Measurements from ENCODE around the gene SDHAF2. TPM values are rescaled to one million over a fixed set of nuclear protein-coding genes. Genes with fewer than 3 reads are reported as not detected.

Gene SDHAF2
- total RNA-seq, 6 donors from 2014 or later, result 20.9 to 63.9 (median 34.6) TPM

DNA sequence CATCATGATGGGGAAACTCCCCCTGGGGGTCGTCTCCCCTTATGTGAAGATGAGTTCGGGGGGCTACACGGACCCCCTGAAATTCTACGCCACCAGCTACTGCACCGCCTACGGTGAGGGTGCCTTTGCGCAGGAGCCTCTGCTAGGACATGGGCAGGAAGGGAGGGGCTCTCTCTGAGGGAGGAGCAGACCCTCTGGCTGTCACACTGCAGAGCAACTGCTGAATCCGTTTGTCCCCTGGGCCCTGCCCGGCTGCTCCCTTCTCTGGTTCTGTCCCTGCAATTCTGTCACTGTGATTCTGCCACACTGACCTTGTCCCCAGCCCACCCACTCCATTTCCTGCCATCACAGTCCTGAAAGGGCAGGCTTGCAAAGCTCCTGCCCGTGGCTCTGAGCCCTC, 51.9 kb downstream of the SDHAF2 start:
- 53 to 54% methylated on average over 2 to 10 of the region's 10 CpGs for WGBS, 2 donors
- TF ChIP-seq EP300 (IDR thresholded peaks at IDR 0.05) (no peak), POLR2AphosphoS5 (IDR thresholded peaks at IDR 0.05) (no peak)
- TF ChIP-seq, protein P1, sequence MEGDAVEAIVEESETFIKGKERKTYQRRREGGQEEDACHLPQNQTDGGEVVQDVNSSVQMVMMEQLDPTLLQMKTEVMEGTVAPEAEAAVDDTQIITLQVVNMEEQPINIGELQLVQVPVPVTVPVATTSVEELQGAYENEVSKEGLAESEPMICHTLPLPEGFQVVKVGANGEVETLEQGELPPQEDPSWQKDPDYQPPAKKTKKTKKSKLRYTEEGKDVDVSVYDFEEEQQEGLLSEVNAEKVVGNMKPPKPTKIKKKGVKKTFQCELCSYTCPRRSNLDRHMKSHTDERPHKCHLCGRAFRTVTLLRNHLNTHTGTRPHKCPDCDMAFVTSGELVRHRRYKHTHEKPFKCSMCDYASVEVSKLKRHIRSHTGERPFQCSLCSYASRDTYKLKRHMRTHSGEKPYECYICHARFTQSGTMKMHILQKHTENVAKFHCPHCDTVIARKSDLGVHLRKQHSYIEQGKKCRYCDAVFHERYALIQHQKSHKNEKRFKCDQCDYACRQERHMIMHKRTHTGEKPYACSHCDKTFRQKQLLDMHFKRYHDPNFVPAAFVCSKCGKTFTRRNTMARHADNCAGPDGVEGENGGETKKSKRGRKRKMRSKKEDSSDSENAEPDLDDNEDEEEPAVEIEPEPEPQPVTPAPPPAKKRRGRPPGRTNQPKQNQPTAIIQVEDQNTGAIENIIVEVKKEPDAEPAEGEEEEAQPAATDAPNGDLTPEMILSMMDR (IDR thresholded peaks at IDR 0.05), result no peak
- Histone ChIP-seq H3K36me3 (no peaks in the 10 kb centered on the region), H3K9me3 (no peaks in the 10 kb centered on the region), H3K4me3 (no peak overlapping the region), H3K27ac (no peak overlapping the region), H3K27me3 (peaks cover 0 to 6% (median 0%) of the 10 kb centered on the region in 4 donors), H3K4me1 (peaks cover 0 to 21% (median 4%) of the 10 kb centered on the region in 4 donors)
- no peak for DNase-seq
- no peak for ATAC-seq (ENCODE audit: low FRiP score in 2 of 2)

DNA sequence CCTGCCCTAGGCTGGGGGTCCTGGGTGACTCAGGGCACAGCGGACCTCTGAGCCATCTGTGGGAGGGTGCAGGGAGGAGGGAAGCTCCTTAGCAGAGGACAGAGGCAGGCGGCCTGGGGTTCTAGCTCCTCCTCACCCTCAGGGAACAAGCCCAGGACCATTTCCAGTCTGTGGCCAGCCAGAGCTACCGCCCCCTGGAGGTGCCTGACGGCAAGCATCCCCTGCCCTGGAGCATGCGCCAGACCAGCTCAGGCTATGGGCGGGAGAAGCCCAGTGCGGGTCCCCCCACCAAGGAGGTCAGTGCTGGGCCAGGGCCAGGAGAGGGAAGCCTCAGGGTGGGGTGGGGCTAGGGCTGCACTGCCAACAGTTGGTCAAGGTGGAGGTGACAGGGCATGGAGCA, 52.6 kb downstream of the SDHAF2 start:
- Histone ChIP-seq H3K4me3 (no peak overlapping the region), H3K27ac (no peak overlapping the region), H3K4me1 (peaks cover 0 to 20% (median 2%) of the 10 kb centered on the region in 4 donors), H3K27me3 (peaks cover 0 to 6% (median 0%) of the 10 kb centered on the region in 4 donors), H3K36me3 (no peaks in the 10 kb centered on the region), H3K9me3 (no peaks in the 10 kb centered on the region)
- 28 to 33% methylated on average over 1 to 7 of the region's 7 CpGs for WGBS, 2 donors
- TF ChIP-seq, protein P1 (IDR thresholded peaks at IDR 0.05), result peak in 4 of 6 experiments; percentile 17 to 41 (median 34)
- TF ChIP-seq POLR2A (IDR thresholded peaks at IDR 0.05), result no peak
- TF ChIP-seq EP300 (IDR thresholded peaks at IDR 0.05), result no peak
- peak in 1 of 2 donors; percentile 9 for ATAC-seq (ENCODE audit: low FRiP score in 2 of 2)
- DNase-seq, result peak in 1 of 2 donors; percentile 62

DNA sequence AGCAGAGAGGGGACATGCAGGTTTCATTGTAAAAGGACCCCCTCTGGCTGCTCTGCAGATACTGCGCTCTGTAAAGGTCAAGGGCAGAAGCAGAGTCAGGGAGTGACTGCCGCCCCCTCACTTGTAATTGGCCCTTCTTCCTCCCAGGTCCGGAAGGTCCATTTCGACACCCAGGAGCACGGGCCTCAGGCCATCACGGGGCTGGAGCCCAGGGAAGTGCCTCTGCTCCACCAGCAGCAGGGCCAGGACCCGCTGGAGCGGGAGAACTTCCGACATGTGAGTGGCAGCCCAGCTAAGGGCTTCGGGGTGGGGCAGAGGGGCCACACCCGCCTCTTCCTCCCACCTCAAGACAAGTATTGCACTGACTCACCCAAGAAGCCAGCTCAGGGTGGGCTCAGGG, 54.6 kb downstream of the SDHAF2 start:
- no peak for ATAC-seq (ENCODE audit: low FRiP score in 2 of 2)
- no peak overlapping the region for H3K27ac ChIP-seq
- peaks cover 0 to 16% (median 8%) of the 10 kb centered on the region in 4 donors for H3K4me1 ChIP-seq
- H3K9me3 ChIP-seq, result no peaks in the 10 kb centered on the region
- H3K36me3 ChIP-seq, result no peaks in the 10 kb centered on the region
- TF ChIP-seq EP300 (IDR thresholded peaks at IDR 0.05) (no peak), POLR2AphosphoS5 (IDR thresholded peaks at IDR 0.05) (no peak), POLR2A (IDR thresholded peaks at IDR 0.05) (no peak)
- TF ChIP-seq, protein P1 (IDR thresholded peaks at IDR 0.05), result no peak
- peak in 1 of 2 donors; percentile 59 for DNase-seq
- 85 to 91% methylated on average over 9 to 10 of the region's 11 CpGs for whole genome bisulfite sequencing, 2 donors
- H3K27me3 ChIP-seq, result peaks cover 0 to 6% (median 0%) of the 10 kb centered on the region in 4 donors
- no peak overlapping the region for H3K4me3 ChIP-seq

DNA sequence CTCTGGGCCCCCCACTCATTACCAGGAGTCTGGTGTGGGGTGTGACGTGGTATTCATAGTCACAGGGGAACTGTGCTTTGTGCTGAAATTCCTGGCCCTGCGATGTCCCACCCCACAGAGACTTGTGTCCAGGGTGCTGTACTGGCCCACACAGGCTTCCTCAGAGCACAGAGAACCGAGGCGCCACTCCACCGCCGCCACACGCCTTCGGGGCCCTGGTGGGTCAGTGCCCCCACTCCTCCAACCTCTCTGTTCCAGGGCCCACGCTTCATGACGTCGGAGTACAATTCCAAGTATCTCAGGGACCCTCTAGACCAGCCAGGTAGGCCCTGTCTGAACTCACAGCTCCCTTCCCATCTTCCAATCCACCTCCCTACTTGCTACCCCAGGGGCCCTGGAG, 55.2 kb downstream of the SDHAF2 start:
- Histone ChIP-seq H3K4me3 (no peak overlapping the region), H3K27me3 (peaks cover 0 to 6% (median 0%) of the 10 kb centered on the region in 4 donors), H3K36me3 (no peaks in the 10 kb centered on the region), H3K27ac (no peak overlapping the region), H3K4me1 (peaks cover 2 to 20% (median 12%) of the 10 kb centered on the region in 4 donors), H3K9me3 (no peaks in the 10 kb centered on the region)
- WGBS, 2 donors, result 95% methylated on average over 11 of the region's 11 CpGs
- DNase-seq (peak in 1 of 2 donors; percentile 71), ATAC-seq (ENCODE audit: low FRiP score in 2 of 2) (no peak)
- no peak for TF ChIP-seq POLR2AphosphoS5 (IDR thresholded peaks at IDR 0.05)
- no peak for TF ChIP-seq EP300 (IDR thresholded peaks at IDR 0.05)
- TF ChIP-seq, protein P1 (IDR thresholded peaks at IDR 0.05), result no peak
- TF ChIP-seq POLR2A (IDR thresholded peaks at IDR 0.05), result no peak

DNA sequence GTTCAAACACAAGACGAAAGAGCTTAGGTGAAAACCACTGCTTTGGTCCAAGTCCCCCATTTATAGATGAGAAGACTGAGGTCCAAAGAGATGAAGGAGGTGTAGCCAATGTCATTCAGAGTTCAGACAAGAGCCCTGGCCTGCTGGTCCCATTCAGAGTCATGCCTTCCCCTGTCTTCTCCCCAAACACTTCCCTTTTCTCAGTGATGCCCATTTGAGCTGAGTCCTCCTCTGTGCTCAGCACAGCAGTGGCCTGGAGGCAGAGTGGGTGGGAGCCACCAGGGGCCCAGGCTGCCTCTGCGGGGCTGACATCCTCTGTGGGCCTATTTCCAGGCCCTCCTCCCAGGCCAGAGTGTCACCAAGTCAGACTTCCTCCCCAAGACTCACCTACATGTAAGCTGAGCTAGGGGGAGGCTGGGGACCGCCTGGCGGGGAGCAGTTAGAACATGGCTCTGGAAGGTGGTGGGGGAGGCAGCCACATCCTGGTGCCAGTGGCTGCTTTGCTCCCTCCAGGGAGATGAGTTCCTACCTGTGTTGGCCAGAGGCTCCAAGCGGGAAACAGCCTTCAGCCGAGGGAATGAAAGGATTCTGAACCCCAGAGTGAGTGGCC, 56.2 kb downstream of the SDHAF2 start:
- peaks cover 2 to 18% (median 14%) of the 10 kb centered on the region in 4 donors for H3K4me1 ChIP-seq
- H3K27me3 ChIP-seq, result peaks cover 0 to 6% (median 0%) of the 10 kb centered on the region in 4 donors
- ATAC-seq (ENCODE audit: low FRiP score in 2 of 2) (no peak), DNase-seq (peak in 1 of 2 donors; percentile 52)
- H3K27ac ChIP-seq, result no peak overlapping the region
- no peak for TF ChIP-seq POLR2A (IDR thresholded peaks at IDR 0.05)
- no peak for TF ChIP-seq EP300 (IDR thresholded peaks at IDR 0.05)
- TF ChIP-seq, protein P1 (IDR thresholded peaks at IDR 0.05), result no peak
- no peak for TF ChIP-seq POLR2AphosphoS5 (IDR thresholded peaks at IDR 0.05)
- no peaks in the 10 kb centered on the region for H3K36me3 ChIP-seq
- H3K4me3 ChIP-seq, result no peak overlapping the region
- H3K9me3 ChIP-seq, result no peaks in the 10 kb centered on the region
- whole genome bisulfite sequencing, 2 donors, result 84 to 94% methylated on average over 5 to 6 of the region's 6 CpGs

Measured in upper lobe of left lung (tissue), 6 donors.